Measurements from ENCODE around the gene MLXIP. TPM values are rescaled to one million over a fixed set of nuclear protein-coding genes. Genes with fewer than 3 reads are reported as not detected.

Gene MLXIP
- total RNA-seq, 6 donors from 2014 or later: 30.4 to 167 (median 55.0) TPM

GRCh38 chr12:122129131-122129530 is 50.6 kb downstream of the MLXIP start:
- Histone ChIP-seq H3K36me3 (peaks cover 45 to 70% (median 62%) of the 10 kb centered on the region in 4 donors), H3K4me3 (no peak overlapping the region), H3K4me1 (peaks cover 2 to 17% (median 8%) of the 10 kb centered on the region in 4 donors), H3K27ac (no peak overlapping the region), H3K27me3 (no peaks in the 10 kb centered on the region), H3K9me3 (no peaks in the 10 kb centered on the region)
- WGBS, 2 donors: 94 to 96% methylated on average over 13 of the region's 13 CpGs
- TF ChIP-seq EP300 (IDR thresholded peaks at IDR 0.05): no peak
- ATAC-seq (ENCODE audit: low FRiP score in 2 of 2) (no peak), DNase-seq (no peak)

GRCh38 chr12:122130150-122130549 is 51.6 kb downstream of the MLXIP start:
- Histone ChIP-seq H3K4me3 (no peak overlapping the region), H3K27ac (no peak overlapping the region), H3K9me3 (no peaks in the 10 kb centered on the region), H3K36me3 (peaks cover 45 to 80% (median 70%) of the 10 kb centered on the region in 4 donors), H3K27me3 (no peaks in the 10 kb centered on the region), H3K4me1 (peaks cover 2 to 8% (median 5%) of the 10 kb centered on the region in 4 donors)
- ATAC-seq (ENCODE audit: low FRiP score in 2 of 2) (no peak), DNase-seq (no peak)
- TF ChIP-seq POLR2A (IDR thresholded peaks at IDR 0.05) (no peak), POLR2AphosphoS5 (IDR thresholded peaks at IDR 0.05) (no peak), CTCF (IDR thresholded peaks at IDR 0.05) (no peak)
- 93 to 95% methylated on average over 12 to 17 of the region's 17 CpGs for WGBS, 2 donors

GRCh38 chr12:122133192-122133950 is 54.8 kb downstream of the MLXIP start:
- no peak for DNase-seq
- 80 to 81% methylated on average over 27 to 28 of the region's 28 CpGs for WGBS, 2 donors

GRCh38 chr12:122135437-122136031 is 57.0 kb downstream of the MLXIP start:
- H3K4me1 ChIP-seq: no peaks in the 10 kb centered on the region
- H3K27ac ChIP-seq: no peak overlapping the region
- DNase-seq (no peak), ATAC-seq (ENCODE audit: low FRiP score in 2 of 2) (no peak)
- TF ChIP-seq CTCF (IDR thresholded peaks at IDR 0.05): no peak
- no peak for TF ChIP-seq POLR2AphosphoS5 (IDR thresholded peaks at IDR 0.05)
- no peak for TF ChIP-seq POLR2A (IDR thresholded peaks at IDR 0.05)
- no peak for TF ChIP-seq EP300 (IDR thresholded peaks at IDR 0.05)
- H3K27me3 ChIP-seq: no peaks in the 10 kb centered on the region
- no peak overlapping the region for H3K4me3 ChIP-seq
- no peaks in the 10 kb centered on the region for H3K9me3 ChIP-seq
- 95% methylated on average over 8 to 11 of the region's 18 CpGs for WGBS, 2 donors
- H3K36me3 ChIP-seq: peaks cover 24 to 94% (median 75%) of the 10 kb centered on the region in 4 donors

More at GRCh38 chr12:122133192-122133950, 54.8 kb downstream of the MLXIP start:
- ATAC-seq (ENCODE audit: low FRiP score in 2 of 2): no peak
- TF ChIP-seq POLR2AphosphoS5 (IDR thresholded peaks at IDR 0.05): no peak
- TF ChIP-seq POLR2A (IDR thresholded peaks at IDR 0.05): no peak
- no peak for TF ChIP-seq CTCF (IDR thresholded peaks at IDR 0.05)
- TF ChIP-seq EP300 (IDR thresholded peaks at IDR 0.05): no peak
- Histone ChIP-seq H3K27me3 (no peaks in the 10 kb centered on the region), H3K9me3 (no peaks in the 10 kb centered on the region), H3K36me3 (peaks cover 40 to 96% (median 82%) of the 10 kb centered on the region in 4 donors), H3K4me1 (no peaks in the 10 kb centered on the region), H3K27ac (no peak overlapping the region), H3K4me3 (no peak overlapping the region)

GRCh38 chr12:122137229-122137628 is 58.7 kb downstream of the MLXIP start:
- DNase-seq: no peak
- TF ChIP-seq EP300 (IDR thresholded peaks at IDR 0.05) (no peak), CTCF (IDR thresholded peaks at IDR 0.05) (no peak), POLR2A (IDR thresholded peaks at IDR 0.05) (no peak), POLR2AphosphoS5 (IDR thresholded peaks at IDR 0.05) (no peak)
- ATAC-seq (ENCODE audit: low FRiP score in 2 of 2): no peak
- Histone ChIP-seq H3K9me3 (no peaks in the 10 kb centered on the region), H3K27ac (no peak overlapping the region), H3K36me3 (peaks cover 23 to 94% (median 81%) of the 10 kb centered on the region in 4 donors), H3K4me3 (no peak overlapping the region), H3K4me1 (no peaks in the 10 kb centered on the region), H3K27me3 (no peaks in the 10 kb centered on the region)
- 77 to 90% methylated on average over 5 to 10 of the region's 10 CpGs for WGBS, 2 donors
